Choroid plexus epithelial cell (primary cell): ENCODE data around the gene PMEPA1.

Experiments
- DNase-seq: peaks from one replicate; pipeline ENCODE4 v3.0.0-alpha.2; 2010; ENCODE audit warnings: low read depth
- H3K4me3 ChIP-seq: 2 replicates; pipeline ENCODE4 v1.5.1; 2011; ENCODE audit warnings: low read depth, mild to moderate bottlenecking, control low read depth, low read length, moderate library complexity
- TF ChIP-seq, protein P1 (sequence below): conservative IDR thresholded peaks from 2 replicates; pipeline ENCODE4 v1.5.1; 2011; ENCODE audit warnings: low read depth, mild to moderate bottlenecking, control low read depth, inconsistent platforms, low read length, moderate library complexity

Gene PMEPA1

DNA sequence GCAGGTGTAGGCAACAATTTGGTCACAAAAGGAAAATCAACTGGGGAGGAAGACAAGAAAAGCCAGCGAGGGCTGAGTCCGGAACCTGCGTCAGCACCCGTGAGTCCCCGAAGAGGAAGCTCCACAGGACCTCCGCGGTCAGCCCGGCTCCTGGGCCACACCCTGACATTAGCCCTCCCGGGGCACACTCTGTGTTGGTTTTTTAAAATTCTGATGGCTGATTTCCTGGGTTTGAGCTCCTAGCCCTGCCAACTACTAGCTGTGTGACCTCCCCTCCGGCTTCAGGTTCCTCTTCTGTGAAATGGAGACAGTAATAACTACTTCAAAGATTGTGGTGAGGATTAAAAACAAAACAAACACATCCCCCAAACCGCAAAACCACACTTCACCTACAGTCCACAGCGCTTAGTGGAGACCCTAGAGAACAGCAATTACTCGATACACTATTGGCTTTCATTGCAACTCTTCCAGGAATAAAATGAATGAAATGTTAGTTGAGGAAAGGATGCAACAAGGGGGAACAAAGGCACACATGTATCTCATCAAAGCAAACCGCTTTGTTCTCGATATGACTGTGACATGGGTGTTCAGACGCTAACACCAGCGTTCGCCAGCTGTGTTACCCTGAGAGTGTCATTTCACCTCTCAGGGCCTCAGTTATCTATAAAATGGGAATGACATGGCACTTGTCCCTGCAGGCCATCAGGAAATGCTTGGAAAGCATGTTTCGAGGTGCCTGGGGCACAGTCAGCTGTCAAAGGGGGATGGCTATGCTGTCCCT lies 90.6 kb downstream of the PMEPA1 start:
- TF ChIP-seq, protein P1, sequence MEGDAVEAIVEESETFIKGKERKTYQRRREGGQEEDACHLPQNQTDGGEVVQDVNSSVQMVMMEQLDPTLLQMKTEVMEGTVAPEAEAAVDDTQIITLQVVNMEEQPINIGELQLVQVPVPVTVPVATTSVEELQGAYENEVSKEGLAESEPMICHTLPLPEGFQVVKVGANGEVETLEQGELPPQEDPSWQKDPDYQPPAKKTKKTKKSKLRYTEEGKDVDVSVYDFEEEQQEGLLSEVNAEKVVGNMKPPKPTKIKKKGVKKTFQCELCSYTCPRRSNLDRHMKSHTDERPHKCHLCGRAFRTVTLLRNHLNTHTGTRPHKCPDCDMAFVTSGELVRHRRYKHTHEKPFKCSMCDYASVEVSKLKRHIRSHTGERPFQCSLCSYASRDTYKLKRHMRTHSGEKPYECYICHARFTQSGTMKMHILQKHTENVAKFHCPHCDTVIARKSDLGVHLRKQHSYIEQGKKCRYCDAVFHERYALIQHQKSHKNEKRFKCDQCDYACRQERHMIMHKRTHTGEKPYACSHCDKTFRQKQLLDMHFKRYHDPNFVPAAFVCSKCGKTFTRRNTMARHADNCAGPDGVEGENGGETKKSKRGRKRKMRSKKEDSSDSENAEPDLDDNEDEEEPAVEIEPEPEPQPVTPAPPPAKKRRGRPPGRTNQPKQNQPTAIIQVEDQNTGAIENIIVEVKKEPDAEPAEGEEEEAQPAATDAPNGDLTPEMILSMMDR: no peak
- DNase-seq: no peak

GRCh38 chr20:57618764-57619050 lies 91.1 kb downstream of the PMEPA1 start:
- TF ChIP-seq, protein P1: no peak
- H3K4me3 ChIP-seq: no peak overlapping the region
- no peak for DNase-seq

More for the DNA sequence above, 90.6 kb downstream of the PMEPA1 start:
- no peak overlapping the region for H3K4me3 ChIP-seq

GRCh38 chr20:57618091-57618763 lies 91.6 kb downstream of the PMEPA1 start:
- H3K4me3 ChIP-seq: no peak overlapping the region
- TF ChIP-seq, protein P1: no peak
- DNase-seq: no peak

DNA sequence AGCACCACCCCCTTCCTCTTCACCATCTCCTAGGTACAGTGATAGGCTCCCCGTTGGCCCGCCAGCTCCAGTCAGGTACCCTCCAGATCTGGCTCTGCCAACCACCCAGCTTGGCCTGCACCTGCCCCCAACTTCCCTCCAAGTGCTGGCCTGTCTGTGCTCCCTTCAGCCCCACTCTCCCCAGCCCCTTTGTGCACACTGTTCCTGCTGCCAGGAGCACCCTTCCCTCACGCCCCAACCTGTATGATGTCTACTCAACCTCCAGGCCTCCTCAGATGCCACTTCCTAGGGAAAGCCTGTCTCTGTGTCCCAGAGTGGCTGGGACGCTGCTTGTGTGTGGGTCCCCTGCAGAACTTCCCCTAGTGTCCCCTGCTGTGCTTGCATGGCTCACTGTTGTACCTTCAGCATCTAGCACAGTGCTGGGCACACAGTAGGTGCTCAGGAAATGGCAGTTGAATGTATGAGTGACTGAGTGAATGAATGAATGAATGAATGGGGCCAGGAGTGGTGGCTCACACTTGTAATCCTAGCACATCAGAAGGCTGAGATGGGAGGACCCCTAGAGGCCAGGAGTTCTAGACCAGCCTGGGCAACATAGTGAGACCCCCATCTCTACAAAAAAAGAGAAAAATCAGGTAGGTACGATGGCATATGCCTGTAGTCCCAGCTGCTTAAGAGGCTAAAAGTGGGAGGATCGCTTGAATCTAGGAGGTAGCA lies 92.6 kb downstream of the PMEPA1 start:
- TF ChIP-seq, protein P1: no peak
- no peak overlapping the region for H3K4me3 ChIP-seq
- no peak for DNase-seq

GRCh38 chr20:57616143-57616951 lies 93.5 kb downstream of the PMEPA1 start:
- H3K4me3 ChIP-seq: no peak overlapping the region
- DNase-seq: no peak
- TF ChIP-seq, protein P1: no peak

- no peak for DNase-seq
- H3K4me3 ChIP-seq: no peak overlapping the region
- TF ChIP-seq, protein P1: no peak
These were observed 94.4 kb downstream of the PMEPA1 start for GRCh38 chr20:57615445-57615811.
